H9 (cell line): Measurements from ENCODE around the gene ATM. TPM values are rescaled to one million over a fixed set of nuclear protein-coding genes. Genes with fewer than 3 reads are reported as not detected.

Experiments used
- DNase-seq: peaks from one replicate; pipeline ENCODE4 v3.0.0-alpha.2; 2017
- H2AFZ ChIP-seq: one replicate; pipeline ENCODE4 v1.6.1; 2013; ENCODE audit warnings: mild to moderate bottlenecking, low read length, control low read depth, moderate library complexity
- H2AK5ac ChIP-seq: 2 replicates; pipeline ENCODE4 v1.6.1; 2013; ENCODE audit warnings: low read length, control low read depth, mixed read lengths; ENCODE audit not compliant: insufficient read length
- H2BK120ac ChIP-seq: one replicate; pipeline ENCODE4 v1.6.1; 2013; ENCODE audit warnings: low read depth, mild to moderate bottlenecking, low read length, control low read depth, inconsistent platforms; ENCODE audit not compliant: poor library complexity, severe bottlenecking
- H2BK12ac ChIP-seq: 2 replicates; pipeline ENCODE4 v1.6.1; 2013; ENCODE audit warnings: low read length, control low read depth, mixed read lengths, low read depth; ENCODE audit not compliant: insufficient read length
- H2BK15ac ChIP-seq: 2 replicates; pipeline ENCODE4 v1.6.1; 2013; ENCODE audit warnings: low read depth, low read length, control low read depth
- H2BK20ac ChIP-seq: one replicate; pipeline ENCODE4 v1.6.1; 2013; ENCODE audit warnings: low read depth, mild to moderate bottlenecking, low read length, control low read depth, inconsistent platforms; ENCODE audit not compliant: poor library complexity, severe bottlenecking
- H2BK5ac ChIP-seq: 2 replicates; pipeline ENCODE4 v1.6.1; 2013; ENCODE audit warnings: low read length, control low read depth, mixed read lengths; ENCODE audit not compliant: insufficient read length
- H3K14ac ChIP-seq: 2 replicates; pipeline ENCODE4 v1.6.1; 2013; ENCODE audit warnings: low read length, control low read depth; ENCODE audit not compliant: insufficient read depth
- H3K18ac ChIP-seq: 2 replicates; pipeline ENCODE4 v1.6.1; 2013; ENCODE audit warnings: low read depth, mild to moderate bottlenecking, mixed read lengths, low read length, control low read depth; ENCODE audit not compliant: insufficient read length
- H3K23ac ChIP-seq: 2 replicates; pipeline ENCODE4 v1.6.1; 2013; ENCODE audit warnings: low read length, control low read depth, mixed read lengths, low read depth; ENCODE audit not compliant: insufficient read length
- H3K23me2 ChIP-seq: 2 replicates; pipeline ENCODE4 v1.6.1; 2013; ENCODE audit warnings: low read depth, mild to moderate bottlenecking, mixed read lengths, low read length, control low read depth; ENCODE audit not compliant: insufficient read length, poor library complexity, severe bottlenecking
- H3K27ac ChIP-seq: 2 replicates; pipeline ENCODE4 v1.5.1; 2013; ENCODE audit warnings: low read length, control low read depth, mixed read lengths, low read depth; ENCODE audit not compliant: insufficient read length
- H3K27me3 ChIP-seq: 2 replicates; pipeline ENCODE4 v1.6.1; 2013; ENCODE audit warnings: low read length, control low read depth, inconsistent platforms; ENCODE audit not compliant: insufficient read depth
- H3K4ac ChIP-seq: 2 replicates; pipeline ENCODE4 v1.6.1; 2013; ENCODE audit warnings: low read depth, mild to moderate bottlenecking, control low read depth, inconsistent platforms, low read length, moderate library complexity
- H3K4me1 ChIP-seq: 2 replicates; pipeline ENCODE4 v1.6.1; 2013; ENCODE audit warnings: low read length, control low read depth, inconsistent platforms; ENCODE audit not compliant: insufficient read depth
- H3K4me2 ChIP-seq: 2 replicates; pipeline ENCODE4 v1.6.1; 2013; ENCODE audit warnings: low read length, control low read depth, mixed read lengths; ENCODE audit not compliant: insufficient read length, insufficient read depth
- H3K56ac ChIP-seq: 2 replicates; pipeline ENCODE4 v1.6.1; 2013; ENCODE audit warnings: low read depth, mild to moderate bottlenecking, mixed read lengths, low read length, control low read depth; ENCODE audit not compliant: insufficient read length
- H3K79me1 ChIP-seq: 2 replicates; pipeline ENCODE4 v1.6.1; 2013; ENCODE audit warnings: low read depth, mild to moderate bottlenecking, moderate library complexity, low read length, control low read depth, inconsistent platforms; ENCODE audit not compliant: insufficient read depth, poor library complexity, severe bottlenecking
- H3K79me2 ChIP-seq: 2 replicates; pipeline ENCODE4 v1.6.1; 2013; ENCODE audit warnings: low read length, control low read depth, inconsistent platforms; ENCODE audit not compliant: insufficient read depth
- H3K9ac ChIP-seq: 2 replicates; pipeline ENCODE4 v1.6.1; 2013; ENCODE audit warnings: low read length, control low read depth, mixed read lengths; ENCODE audit not compliant: insufficient read length; ENCODE audit errors: extremely low read depth
- H3K9me3 ChIP-seq: one replicate; pipeline ENCODE4 v1.6.1; 2013; ENCODE audit warnings: low read depth, low read length, inconsistent platforms; ENCODE audit not compliant: control insufficient read depth
- H3T11ph ChIP-seq: one replicate; pipeline ENCODE4 v1.6.1; 2013; ENCODE audit warnings: mild to moderate bottlenecking, low read length, control low read depth, inconsistent platforms
- H4K20me1 ChIP-seq: one replicate; pipeline ENCODE4 v1.6.1; 2013; ENCODE audit not compliant: control insufficient read depth, insufficient read length, insufficient read depth
- H4K5ac ChIP-seq: 2 replicates; pipeline ENCODE4 v1.6.1; 2013; ENCODE audit warnings: low read depth, mild to moderate bottlenecking, mixed read lengths, low read length, control low read depth; ENCODE audit not compliant: insufficient read length
- H4K8ac ChIP-seq: replicated peaks from 2 replicates; pipeline ENCODE4 v1.6.1; 2013; ENCODE audit warnings: low read length, control low read depth, mixed read lengths, low read depth; ENCODE audit not compliant: insufficient read length
- H4K91ac ChIP-seq: 2 replicates; pipeline ENCODE4 v1.6.1; 2013; ENCODE audit warnings: low read depth, mild to moderate bottlenecking, moderate library complexity, mixed read lengths, low read length, control low read depth; ENCODE audit not compliant: insufficient read length
- H3K27ac Mint-ChIP-seq, 3 experiments: 2 replicates in 2 of 3; 3 replicates in 1 of 3; pipeline ENCODE4 v1.8.0; 2020 to 2021; ENCODE audit warnings: mixed read lengths in 3 of 3, mild to moderate bottlenecking in 1 of 3, moderate library complexity in 1 of 3
- H3K27me3 Mint-ChIP-seq: 2 replicates; pipeline ENCODE4 v1.8.0; 2021; ENCODE audit warnings: low read depth, mild to moderate bottlenecking, moderate library complexity, mixed read lengths
- H3K36me3 Mint-ChIP-seq, 3 experiments: 2 replicates in 2 of 3; 3 replicates in 1 of 3; pipeline ENCODE4 v1.8.0; 2020 to 2021; ENCODE audit warnings: low read depth in 3 of 3, mixed read lengths in 3 of 3; ENCODE audit not compliant: insufficient read depth in 1 of 3
- H3K4me1 Mint-ChIP-seq, 2 experiments: 2 replicates each; pipeline ENCODE4 v1.8.0; 2020; ENCODE audit warnings: mixed read lengths in 2 of 2
- H3K4me3 Mint-ChIP-seq, 2 experiments: 2 replicates in 1 of 2; 3 replicates in 1 of 2; pipeline ENCODE4 v1.8.0; 2020 to 2021; ENCODE audit warnings: mild to moderate bottlenecking in 2 of 2, mixed read lengths in 2 of 2, moderate library complexity in 1 of 2
- H3K9me3 Mint-ChIP-seq, 2 experiments: 2 replicates in 1 of 2; 3 replicates in 1 of 2; pipeline ENCODE4 v1.8.0; 2020; ENCODE audit warnings: mild to moderate bottlenecking in 2 of 2, mixed read lengths in 2 of 2, moderate library complexity in 1 of 2
- CTCF ChIP-seq: fragments of 200-600 bp; sonication (generic); conservative IDR thresholded peaks from 3 replicates; pipeline ENCODE4 v1.8.0; 2021; ENCODE audit warnings: antibody characterized with exemption, mild to moderate bottlenecking
- WGBS: extraction: QIAGEN DNeasy Blood & Tissue Kit; methylation state at CpG from one replicate; pipeline ENCODE4 v1.1.7; 2013; ENCODE audit warnings: missing lambda C conversion rate, low lambda C conversion rate, mixed read lengths; ENCODE audit not compliant: insufficient read length; ENCODE audit errors: extremely low coverage; 5-methylcytosine and 5-hydroxymethylcytosine counted together
- long read RNA-seq: library from polyadenylated mRNA; unstranded; transcript quantifications from one replicate; pipeline ENCODE4 v2.0.0, GENCODE V29; 2020
- total RNA-seq: library from RNA; stranded (reverse); gene quantifications from 2 replicates; pipeline ENCODE4 v1.2.1, GENCODE V29; 2021

ATM gene
- 54.1 and 58.9 TPM in 2 replicates for total RNA-seq
- long read RNA-seq, partial matches to known transcripts = 10 of 24 reads
- long read RNA-seq, other reads (novel, unspliced or antisense) = 14 of 24 reads

GRCh38 chr11:108222574-108223347 lies at the start of gene ATM, which contains the start of gene NPAT:
ATM (plus strand) TSS chr11:108223067; CDS start chr11:108227625, 4,558 bp downstream.
NPAT (minus strand) TSS chr11:108222638; CDS start chr11:108222536, 102 bp downstream.
- Histone ChIP-seq H2AK5ac (no peak within 1 kb of the TSS), H3K18ac (peak within 1 kb of the TSS; percentile 96), H3K27me3 (no peaks in the 10 kb centered on the region), H3T11ph (no peak within 1 kb of the TSS), H3K14ac (peak within 1 kb of the TSS; percentile 90), H2AFZ (no peak within 1 kb of the TSS), H2BK12ac (no peak within 1 kb of the TSS), H3K79me1 (no peaks in the 10 kb centered on the region), H3K79me2 (peaks cover 36% of the 10 kb centered on the region; the same call in 1 of the 2 replicates), H2BK120ac (no peak within 1 kb of the TSS), H2BK5ac (peak within 1 kb of the TSS; percentile 59), H2BK15ac (no peak within 1 kb of the TSS), H4K20me1 (no peaks in the 10 kb centered on the region), H3K9ac (peak within 1 kb of the TSS; percentile 98), H3K23ac (peak within 1 kb of the TSS; percentile 59), H3K4me2 (peak within 1 kb of the TSS; percentile 99), H2BK20ac (no peak within 1 kb of the TSS), H3K4me1 (no peaks in the 10 kb centered on the region), H3K56ac (peak within 1 kb of the TSS; percentile 89), H4K5ac (peak within 1 kb of the TSS; percentile 66), H4K91ac (peak within 1 kb of the TSS; percentile 0), H3K9me3 (no peaks in the 10 kb centered on the region), H4K8ac (no peak within 1 kb of the TSS), H3K4ac (peak within 1 kb of the TSS; percentile 43; the same call in 1 of the 2 replicates), H3K27ac (peak within 1 kb of the TSS; percentile 77), H3K23me2 (peaks cover 14% of the 10 kb centered on the region)
- peaks cover 28 to 29% of the 10 kb centered on the region in 2 experiments for H3K4me1 Mint-ChIP-seq
- H3K36me3 Mint-ChIP-seq = peaks cover 1 to 21% (median 4%) of the 10 kb centered on the region in 3 experiments; a peak in 6 of 7 replicates
- no peak within 1 kb of the TSS for H3K4me3 Mint-ChIP-seq
- no peaks in the 10 kb centered on the region; a peak in 1 of 5 replicates for H3K9me3 Mint-ChIP-seq
- no CpG with 5 or more reads among the region's 70 CpGs for WGBS
- DNase-seq = peak; percentile 99
- H3K27ac Mint-ChIP-seq = peak within 1 kb of the TSS in 2 of 3 experiments; percentile 100; a peak in 5 of 7 replicates
- H3K27me3 Mint-ChIP-seq = no peaks in the 10 kb centered on the region
- peak; percentile 68 for TF ChIP-seq CTCF
